SU-DHL-6 (cell line): ENCODE measurements around the gene USP14.

Experiments used
- EZH2phosphoT487 ChIP-seq: fragments of 200-600 bp; sonication (generic), shearing (Covaris generic); conservative IDR thresholded peaks from 2 replicates; pipeline ENCODE4 v1.6.1; 2018; ENCODE audit warnings: mild to moderate bottlenecking, antibody characterized with exemption, low read length, moderate library complexity, mixed read lengths
- TF ChIP-seq, protein P1 (sequence below): fragments of 200-600 bp; sonication (generic); IDR thresholded peaks from one replicate; pipeline ENCODE4 v1.5.1; 2017; ENCODE audit warnings: antibody characterized with exemption, mild to moderate bottlenecking, low read length, moderate library complexity; ENCODE audit not compliant: insufficient read depth, poor library complexity, severe bottlenecking

DNA sequence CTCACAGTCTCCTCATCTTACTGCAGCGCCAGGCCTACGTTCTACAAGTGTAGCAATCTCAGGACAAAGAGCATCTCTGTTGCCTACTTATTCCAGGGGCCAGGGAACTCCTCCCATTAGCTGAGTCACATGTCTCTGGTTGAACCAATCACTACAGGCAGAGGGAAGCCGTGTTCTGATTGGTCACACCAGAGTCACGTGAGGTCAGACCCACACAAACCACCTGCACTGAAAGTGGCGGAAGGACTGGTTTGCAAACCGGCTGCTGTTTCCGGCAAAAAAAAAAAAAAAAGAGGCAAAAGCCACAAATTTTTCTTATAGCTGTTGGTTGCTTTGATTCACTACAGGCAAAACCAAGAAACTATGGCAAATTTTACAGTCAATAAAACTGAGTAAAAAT is 21.9 kb upstream of the USP14 start:
- TF ChIP-seq, protein P1, sequence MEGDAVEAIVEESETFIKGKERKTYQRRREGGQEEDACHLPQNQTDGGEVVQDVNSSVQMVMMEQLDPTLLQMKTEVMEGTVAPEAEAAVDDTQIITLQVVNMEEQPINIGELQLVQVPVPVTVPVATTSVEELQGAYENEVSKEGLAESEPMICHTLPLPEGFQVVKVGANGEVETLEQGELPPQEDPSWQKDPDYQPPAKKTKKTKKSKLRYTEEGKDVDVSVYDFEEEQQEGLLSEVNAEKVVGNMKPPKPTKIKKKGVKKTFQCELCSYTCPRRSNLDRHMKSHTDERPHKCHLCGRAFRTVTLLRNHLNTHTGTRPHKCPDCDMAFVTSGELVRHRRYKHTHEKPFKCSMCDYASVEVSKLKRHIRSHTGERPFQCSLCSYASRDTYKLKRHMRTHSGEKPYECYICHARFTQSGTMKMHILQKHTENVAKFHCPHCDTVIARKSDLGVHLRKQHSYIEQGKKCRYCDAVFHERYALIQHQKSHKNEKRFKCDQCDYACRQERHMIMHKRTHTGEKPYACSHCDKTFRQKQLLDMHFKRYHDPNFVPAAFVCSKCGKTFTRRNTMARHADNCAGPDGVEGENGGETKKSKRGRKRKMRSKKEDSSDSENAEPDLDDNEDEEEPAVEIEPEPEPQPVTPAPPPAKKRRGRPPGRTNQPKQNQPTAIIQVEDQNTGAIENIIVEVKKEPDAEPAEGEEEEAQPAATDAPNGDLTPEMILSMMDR: no peak
- no peak for TF ChIP-seq EZH2phosphoT487
